IPS DF 6.9 (cell line): ENCODE results near the gene ADRA1B.

Source experiments
- DNase-seq: peaks from one replicate; pipeline ENCODE4 v3.0.0-alpha.2; 2013; ENCODE audit warnings: low read depth, low spot score
- H3K27ac ChIP-seq: one replicate; pipeline ENCODE4 v1.5.1; 2013; ENCODE audit warnings: low read length, control low read depth
- H3K27me3 ChIP-seq: 2 replicates; pipeline ENCODE4 v1.6.1; 2013; ENCODE audit warnings: mild to moderate bottlenecking, low read length; ENCODE audit not compliant: control insufficient read depth, insufficient read depth
- H3K36me3 ChIP-seq: 2 replicates; pipeline ENCODE4 v1.6.1; 2013; ENCODE audit warnings: low read length; ENCODE audit not compliant: control insufficient read depth, insufficient read depth
- H3K4me1 ChIP-seq: 2 replicates; pipeline ENCODE4 v1.6.1; 2013; ENCODE audit warnings: low read length; ENCODE audit not compliant: control insufficient read depth, insufficient read depth
- H3K4me3 ChIP-seq: 2 replicates; pipeline ENCODE4 v1.5.1; 2013; ENCODE audit warnings: mild to moderate bottlenecking, low read length
- H3K9me3 ChIP-seq: 2 replicates; pipeline ENCODE4 v1.6.1; 2013; ENCODE audit warnings: low read length, inconsistent platforms; ENCODE audit not compliant: control insufficient read depth, insufficient read depth
- WGBS: extraction: QIAGEN DNeasy Blood & Tissue Kit; methylation state at CpG from one replicate; pipeline ENCODE4 v1.1.7; 2013; ENCODE audit warnings: mixed read lengths, missing lambda C conversion rate; ENCODE audit not compliant: insufficient read length, insufficient coverage; 5-methylcytosine and 5-hydroxymethylcytosine counted together

Gene ADRA1B

DNA sequence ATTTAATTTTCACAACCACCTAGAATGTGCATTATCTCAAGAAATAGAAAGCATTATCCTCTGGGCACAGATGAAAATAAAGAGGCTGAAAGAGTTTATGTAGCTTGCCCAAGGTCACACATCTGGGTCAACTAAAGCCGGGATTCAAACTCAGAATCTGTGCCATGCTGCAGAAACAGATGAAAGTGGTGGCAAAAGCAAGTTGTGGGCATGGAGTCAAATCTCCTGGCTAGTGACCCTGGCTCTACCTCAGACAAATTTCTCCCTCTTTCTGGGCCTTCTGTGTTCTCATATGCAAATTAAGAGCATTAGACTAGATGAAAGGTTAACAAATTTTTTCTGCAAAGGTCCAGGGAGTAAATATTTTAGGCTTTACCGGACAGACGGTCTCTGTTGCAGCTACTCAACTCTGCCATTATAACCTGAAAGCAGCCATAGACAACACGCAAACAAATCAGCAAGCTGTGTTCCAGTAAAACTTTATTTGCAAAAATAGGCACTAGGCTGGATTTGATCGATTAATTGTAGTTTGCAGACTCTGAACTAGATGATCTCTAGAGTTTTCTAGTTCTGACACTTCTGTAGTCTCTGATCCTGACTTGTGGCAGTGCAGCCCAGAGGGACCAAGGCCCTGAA lies 6.0 kb upstream of the ADRA1B start:
- Histone ChIP-seq H3K9me3 (no peaks in the 10 kb centered on the region), H3K27ac (no peak overlapping the region), H3K27me3 (no peaks in the 10 kb centered on the region; the same call in 1 of the 2 replicates), H3K4me1 (0 out of 2 replicates have a peak, but pooled peaks cover 2% of the 10 kb centered on the region), H3K36me3 (no peaks in the 10 kb centered on the region), H3K4me3 (no peak overlapping the region)
- WGBS = no CpG with 5 or more reads among the region's 5 CpGs
- no peak for DNase-seq

DNA sequence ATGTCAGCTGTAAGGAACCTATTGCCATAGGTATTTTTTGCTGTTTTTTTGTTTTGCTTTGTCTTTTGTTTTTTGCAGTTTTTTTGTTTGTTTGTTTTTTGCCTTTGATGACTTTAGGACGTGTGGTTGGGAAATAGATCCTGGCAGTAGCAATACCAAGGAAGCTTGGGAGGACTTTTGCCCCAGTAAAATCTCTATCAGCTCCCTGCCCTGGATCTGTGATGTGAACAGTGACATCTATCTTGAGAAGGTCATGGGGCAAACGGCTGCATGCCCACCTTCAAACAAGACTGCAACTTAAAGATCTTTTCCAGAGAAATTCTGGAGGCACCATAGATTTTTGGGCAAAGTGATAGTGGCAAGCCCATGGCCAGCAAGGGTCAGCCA lies 5.4 kb upstream of the ADRA1B start:
- no peaks in the 10 kb centered on the region for H3K9me3 ChIP-seq
- H3K4me1 ChIP-seq = peaks cover 2% of the 10 kb centered on the region; the same call in 1 of the 2 replicates
- H3K36me3 ChIP-seq = no peaks in the 10 kb centered on the region
- H3K27ac ChIP-seq = no peak overlapping the region
- peaks cover 4% of the 10 kb centered on the region for H3K27me3 ChIP-seq
- H3K4me3 ChIP-seq = no peak overlapping the region
- no peak for DNase-seq
- WGBS = no CpG with 5 or more reads among the region's 2 CpGs

DNA sequence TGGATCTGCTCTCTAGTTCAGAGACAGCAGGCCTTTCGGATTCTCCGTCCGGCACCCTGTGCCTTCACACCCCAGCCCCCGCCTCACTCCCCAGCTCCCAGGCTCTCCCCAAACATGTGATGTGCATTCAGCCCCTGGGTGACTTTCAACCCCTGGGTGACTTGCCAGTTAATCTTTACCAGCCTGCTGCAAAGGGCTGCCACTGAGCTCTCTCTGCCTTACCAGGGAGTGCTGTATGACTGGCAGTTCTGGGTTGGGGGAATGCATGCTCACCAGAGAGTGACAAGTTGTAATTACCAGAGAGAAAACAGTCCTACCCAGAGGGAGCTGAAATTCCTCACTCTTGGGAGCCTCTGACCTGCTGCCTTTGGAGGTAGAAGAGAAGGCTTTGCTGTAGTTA lies 4.9 kb upstream of the ADRA1B start:
- no peak overlapping the region for H3K4me3 ChIP-seq
- peaks cover 5% of the 10 kb centered on the region for H3K27me3 ChIP-seq
- no peaks in the 10 kb centered on the region for H3K36me3 ChIP-seq
- H3K9me3 ChIP-seq = no peaks in the 10 kb centered on the region
- no peak overlapping the region for H3K27ac ChIP-seq
- WGBS = no CpG with 5 or more reads among the region's 4 CpGs
- H3K4me1 ChIP-seq = peaks cover 2% of the 10 kb centered on the region; the same call in 1 of the 2 replicates
- DNase-seq = no peak

DNA sequence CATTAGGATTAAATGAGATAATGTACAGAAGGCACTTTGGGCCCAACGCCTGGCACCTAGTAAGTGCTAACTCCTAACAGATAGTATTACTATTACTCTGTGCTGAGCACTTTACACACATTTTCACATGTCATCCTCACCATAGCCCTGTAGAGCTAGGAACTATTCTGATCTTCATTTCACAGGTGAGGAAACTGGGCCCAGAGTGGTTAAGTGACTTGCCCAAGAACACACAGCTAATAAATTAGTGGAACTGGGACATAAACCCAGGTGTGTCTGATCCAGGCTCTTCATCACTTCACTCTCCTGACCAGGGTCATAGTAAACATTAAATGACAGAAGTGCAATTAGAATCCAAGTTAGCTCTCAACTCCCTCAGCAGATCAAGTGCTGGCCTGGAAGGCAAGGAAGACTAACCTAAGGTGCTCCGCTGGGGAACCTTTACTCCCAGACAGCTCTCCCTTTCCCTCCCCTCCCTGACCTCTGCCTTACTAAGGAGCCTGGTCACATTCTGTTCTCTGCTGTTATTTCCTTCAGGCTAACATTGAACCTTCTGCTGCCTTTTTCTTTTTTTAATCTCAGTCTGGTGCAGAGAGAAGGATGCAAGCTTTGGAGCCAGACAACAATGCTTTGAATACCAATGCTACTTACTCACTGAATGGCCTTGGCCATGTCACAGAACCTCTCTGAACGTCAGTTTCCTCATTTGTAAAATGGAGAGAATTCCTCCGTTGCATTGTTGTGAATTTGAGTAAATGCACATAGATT lies 4.1 kb upstream of the ADRA1B start:
- H3K36me3 ChIP-seq = no peaks in the 10 kb centered on the region
- no peaks in the 10 kb centered on the region for H3K9me3 ChIP-seq
- no CpG with 5 or more reads among the region's 4 CpGs for WGBS
- DNase-seq = no peak
- no peak overlapping the region for H3K27ac ChIP-seq
- peaks cover 2% of the 10 kb centered on the region; the same call in 1 of the 2 replicates for H3K4me1 ChIP-seq
- peaks cover 9% of the 10 kb centered on the region for H3K27me3 ChIP-seq
- no peak overlapping the region for H3K4me3 ChIP-seq

DNA sequence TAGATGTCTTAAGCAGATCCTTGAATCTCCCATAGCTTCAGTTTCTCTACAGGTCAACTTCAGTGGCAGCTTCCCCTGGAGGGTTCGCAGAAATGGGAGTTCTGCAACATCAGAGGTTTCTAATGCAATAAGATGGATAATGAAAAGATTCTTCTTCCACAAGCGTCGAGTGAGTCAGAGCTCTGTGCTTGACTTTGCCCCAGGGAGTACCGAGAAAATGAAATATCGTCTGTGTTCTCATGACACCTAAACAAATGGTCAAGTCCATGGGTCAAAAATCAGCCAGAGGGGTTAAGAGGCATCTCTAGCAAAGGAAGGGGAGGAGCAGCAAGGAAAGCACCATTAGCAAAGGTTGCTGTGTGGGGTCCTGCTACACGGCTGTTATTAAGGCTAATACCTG lies 3.2 kb upstream of the ADRA1B start:
- H3K4me3 ChIP-seq = no peak overlapping the region
- H3K4me1 ChIP-seq = peaks cover 2% of the 10 kb centered on the region; the same call in 1 of the 2 replicates
- no peak overlapping the region for H3K27ac ChIP-seq
- no CpG with 5 or more reads among the region's 6 CpGs for WGBS
- peaks cover 9% of the 10 kb centered on the region for H3K27me3 ChIP-seq
- H3K36me3 ChIP-seq = no peaks in the 10 kb centered on the region
- no peaks in the 10 kb centered on the region for H3K9me3 ChIP-seq
- DNase-seq = no peak

DNA sequence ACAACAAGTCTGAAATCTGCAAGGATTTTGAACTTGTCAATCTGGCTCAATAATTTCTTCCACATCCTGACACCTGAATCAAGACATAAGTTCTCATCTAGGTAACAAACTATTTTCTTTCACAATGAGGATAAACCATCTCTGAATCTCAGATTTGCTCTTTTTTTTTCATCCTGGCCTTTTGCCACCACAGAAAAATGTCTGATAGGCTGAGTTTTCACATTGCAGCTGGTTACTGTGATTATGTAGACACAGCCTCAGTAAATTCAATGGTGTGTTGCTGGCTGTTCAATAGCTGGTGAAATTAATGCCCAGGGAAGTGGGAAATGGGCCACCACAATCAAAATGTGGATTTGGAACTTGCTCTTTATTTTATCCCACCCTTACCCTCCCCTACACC lies 2.8 kb upstream of the ADRA1B start:
- no peak for DNase-seq
- H3K36me3 ChIP-seq = no peaks in the 10 kb centered on the region
- no peak overlapping the region for H3K4me3 ChIP-seq
- no peaks in the 10 kb centered on the region for H3K9me3 ChIP-seq
- peaks cover 9% of the 10 kb centered on the region for H3K27me3 ChIP-seq
- no peak overlapping the region for H3K27ac ChIP-seq
- peaks cover 2% of the 10 kb centered on the region; the same call in 1 of the 2 replicates for H3K4me1 ChIP-seq

DNA sequence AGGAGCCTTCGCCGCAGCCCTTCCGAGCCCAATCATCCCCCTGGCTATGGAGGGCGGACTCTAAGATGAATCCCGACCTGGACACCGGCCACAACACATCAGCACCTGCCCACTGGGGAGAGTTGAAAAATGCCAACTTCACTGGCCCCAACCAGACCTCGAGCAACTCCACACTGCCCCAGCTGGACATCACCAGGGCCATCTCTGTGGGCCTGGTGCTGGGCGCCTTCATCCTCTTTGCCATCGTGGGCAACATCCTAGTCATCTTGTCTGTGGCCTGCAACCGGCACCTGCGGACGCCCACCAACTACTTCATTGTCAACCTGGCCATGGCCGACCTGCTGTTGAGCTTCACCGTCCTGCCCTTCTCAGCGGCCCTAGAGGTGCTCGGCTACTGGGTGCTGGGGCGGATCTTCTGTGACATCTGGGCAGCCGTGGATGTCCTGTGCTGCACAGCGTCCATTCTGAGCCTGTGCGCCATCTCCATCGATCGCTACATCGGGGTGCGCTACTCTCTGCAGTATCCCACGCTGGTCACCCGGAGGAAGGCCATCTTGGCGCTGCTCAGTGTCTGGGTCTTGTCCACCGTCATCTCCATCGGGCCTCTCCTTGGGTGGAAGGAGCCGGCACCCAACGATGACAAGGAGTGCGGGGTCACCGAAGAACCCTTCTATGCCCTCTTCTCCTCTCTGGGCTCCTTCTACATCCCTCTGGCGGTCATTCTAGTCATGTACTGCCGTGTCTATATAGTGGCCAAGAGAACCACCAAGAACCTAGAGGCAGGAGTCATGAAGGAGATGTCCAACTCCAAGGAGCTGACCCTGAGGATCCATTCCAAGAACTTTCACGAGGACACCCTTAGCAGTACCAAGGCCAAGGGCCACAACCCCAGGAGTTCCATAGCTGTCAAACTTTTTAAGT lies 819 bp downstream of the ADRA1B start:
- Histone ChIP-seq H3K9me3 (no peaks in the 10 kb centered on the region), H3K27me3 (peaks cover 9% of the 10 kb centered on the region), H3K27ac (no peak overlapping the region), H3K4me1 (no peaks in the 10 kb centered on the region; the same call in 1 of the 2 replicates), H3K36me3 (no peaks in the 10 kb centered on the region), H3K4me3 (peak overlapping the region; percentile 51; the same call in 1 of the 2 replicates)
- no CpG with 5 or more reads among the region's 36 CpGs for WGBS
- no peak for DNase-seq

DNA sequence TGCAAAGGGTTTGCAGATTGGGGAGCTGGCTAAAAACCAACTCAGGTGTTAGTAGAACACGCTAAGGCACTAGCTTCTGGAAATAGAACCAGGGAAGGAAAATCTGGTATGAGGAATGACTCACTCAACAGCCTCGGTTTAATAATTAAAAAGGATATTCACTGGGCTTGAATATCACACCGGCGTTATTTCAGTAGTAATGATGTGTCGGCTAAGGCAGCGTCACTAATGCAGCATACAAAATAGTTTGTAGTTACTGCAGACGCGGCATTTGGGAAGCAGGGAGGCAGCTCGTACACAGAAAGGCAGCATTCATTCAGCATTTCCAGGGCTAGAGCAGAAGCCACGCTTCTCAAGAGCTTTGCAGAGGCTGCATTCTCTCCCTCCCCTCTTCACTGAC lies 1.7 kb downstream of the ADRA1B start:
- Histone ChIP-seq H3K27ac (no peak overlapping the region), H3K4me3 (no peak overlapping the region), H3K27me3 (peaks cover 9% of the 10 kb centered on the region), H3K4me1 (no peaks in the 10 kb centered on the region; the same call in 1 of the 2 replicates), H3K9me3 (no peaks in the 10 kb centered on the region), H3K36me3 (no peaks in the 10 kb centered on the region)
- no peak for DNase-seq
- WGBS = no CpG with 5 or more reads among the region's 10 CpGs

DNA sequence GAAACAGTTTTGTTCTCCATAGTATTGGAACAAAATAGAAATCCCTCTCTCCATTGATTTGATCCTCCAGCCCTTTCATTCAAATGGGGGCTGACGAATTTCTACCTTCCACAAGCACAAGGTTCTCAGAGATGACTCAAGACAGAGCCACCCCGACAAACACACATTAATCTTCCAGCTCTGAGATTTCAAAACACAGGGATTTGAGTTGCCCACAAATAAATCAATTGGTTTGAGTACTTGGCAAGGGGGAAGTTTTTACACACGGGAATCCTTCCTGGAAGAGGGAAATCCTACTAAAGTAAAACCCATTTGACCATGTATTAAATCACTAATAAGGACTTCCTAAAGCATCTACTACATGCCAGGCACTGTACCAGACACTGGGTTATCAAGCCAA lies 5.4 kb downstream of the ADRA1B start:
- Histone ChIP-seq H3K4me1 (no peaks in the 10 kb centered on the region), H3K36me3 (no peaks in the 10 kb centered on the region), H3K9me3 (no peaks in the 10 kb centered on the region), H3K4me3 (no peak overlapping the region), H3K27ac (no peak overlapping the region), H3K27me3 (peaks cover 3% of the 10 kb centered on the region; the same call in 1 of the 2 replicates)
- no peak for DNase-seq
- WGBS = no CpG with 5 or more reads among the region's 3 CpGs

DNA sequence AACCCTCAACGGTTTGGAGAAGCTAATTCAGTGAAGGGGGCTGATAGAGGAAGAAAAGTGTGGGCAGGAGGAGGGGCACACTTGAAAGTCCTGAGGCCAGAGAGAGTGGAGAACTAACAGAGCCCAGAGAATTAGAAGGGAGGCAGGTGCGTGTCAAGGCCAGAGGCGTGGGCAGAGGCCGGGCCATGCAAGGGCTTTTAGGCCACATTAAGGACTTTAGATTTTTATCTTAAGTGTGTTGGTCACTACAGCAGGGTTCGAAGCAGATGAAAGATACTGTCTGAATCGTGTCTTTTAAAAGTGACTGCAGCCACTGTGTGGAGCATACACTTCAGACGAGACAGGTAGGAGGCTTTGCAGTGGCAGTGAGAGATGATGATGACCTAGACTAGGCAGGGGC lies 6.7 kb downstream of the ADRA1B start:
- H3K4me3 ChIP-seq = no peak overlapping the region
- WGBS = no CpG with 5 or more reads among the region's 7 CpGs
- DNase-seq = no peak

More for the DNA sequence above, 6.7 kb downstream of the ADRA1B start:
- Histone ChIP-seq H3K9me3 (no peaks in the 10 kb centered on the region), H3K36me3 (no peaks in the 10 kb centered on the region), H3K27me3 (no peaks in the 10 kb centered on the region), H3K27ac (no peak overlapping the region), H3K4me1 (no peaks in the 10 kb centered on the region)
